ENCODE measurements around the gene GP1BA. TPM values are rescaled to one million over a fixed set of nuclear protein-coding genes. Genes with fewer than 3 reads are reported as not detected.
"Not testable (repeated sequence)": the region's sequence is repeated elsewhere in the genome, so short reads cannot be mapped to it uniquely, and the experiment has no call there.

Gene GP1BA
- total RNA-seq, 4 donors from 2014 or later: not detected

DNA sequence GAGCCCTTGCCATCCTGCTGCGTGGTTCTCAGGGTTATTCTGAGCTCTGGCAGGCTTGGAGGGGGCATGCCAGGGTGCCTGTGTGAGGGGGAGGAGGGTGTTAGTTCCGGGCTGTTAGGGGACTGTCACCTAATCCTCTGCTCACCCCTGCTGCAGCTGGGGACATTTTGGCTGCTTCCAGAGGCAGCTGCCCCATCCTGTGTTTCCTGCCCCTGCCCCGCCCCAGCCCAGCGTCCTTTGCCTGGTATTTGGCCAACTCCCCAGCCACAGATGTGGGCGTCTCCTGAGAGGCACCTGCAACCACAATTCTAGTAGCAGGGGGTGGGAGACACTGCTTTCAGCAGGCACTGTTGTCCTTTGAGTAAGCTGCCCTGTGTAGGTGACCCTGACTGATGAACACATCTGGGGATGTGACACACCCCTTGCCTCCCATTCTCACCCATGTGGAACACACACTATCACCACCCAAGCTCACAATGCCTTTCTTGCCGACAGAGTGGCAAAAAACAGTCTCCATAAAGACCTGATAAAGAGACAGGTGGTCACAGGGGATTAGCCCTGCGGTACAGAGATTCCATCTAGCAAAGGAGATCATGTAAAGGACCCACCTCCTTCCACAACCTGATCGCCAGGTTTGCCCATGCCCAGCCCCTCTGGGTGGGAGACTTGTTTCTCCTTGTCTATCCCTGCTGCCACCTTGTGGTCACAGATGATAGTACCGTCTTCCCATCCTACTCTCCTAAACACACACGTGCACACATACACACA lies 28.8 kb upstream of the GP1BA start, which contains the start of gene CHRNE:
TSS of gene CHRNE (minus strand) at position 48 of the 768 bp plus-strand sequence. CDS start at position 13, 35 bp downstream.
- intact Hi-C loops (cut with DNase I; ENCODE audit: low total_unique reads) (no loop called here), in situ Hi-C loops (cut with MboI; ENCODE audit: low sequenced_read_pairs in 4 of 4) (no loop called here)
- no peak for TF ChIP-seq POLR2A (IDR thresholded peaks at IDR 0.05)
- TF ChIP-seq, protein P1, sequence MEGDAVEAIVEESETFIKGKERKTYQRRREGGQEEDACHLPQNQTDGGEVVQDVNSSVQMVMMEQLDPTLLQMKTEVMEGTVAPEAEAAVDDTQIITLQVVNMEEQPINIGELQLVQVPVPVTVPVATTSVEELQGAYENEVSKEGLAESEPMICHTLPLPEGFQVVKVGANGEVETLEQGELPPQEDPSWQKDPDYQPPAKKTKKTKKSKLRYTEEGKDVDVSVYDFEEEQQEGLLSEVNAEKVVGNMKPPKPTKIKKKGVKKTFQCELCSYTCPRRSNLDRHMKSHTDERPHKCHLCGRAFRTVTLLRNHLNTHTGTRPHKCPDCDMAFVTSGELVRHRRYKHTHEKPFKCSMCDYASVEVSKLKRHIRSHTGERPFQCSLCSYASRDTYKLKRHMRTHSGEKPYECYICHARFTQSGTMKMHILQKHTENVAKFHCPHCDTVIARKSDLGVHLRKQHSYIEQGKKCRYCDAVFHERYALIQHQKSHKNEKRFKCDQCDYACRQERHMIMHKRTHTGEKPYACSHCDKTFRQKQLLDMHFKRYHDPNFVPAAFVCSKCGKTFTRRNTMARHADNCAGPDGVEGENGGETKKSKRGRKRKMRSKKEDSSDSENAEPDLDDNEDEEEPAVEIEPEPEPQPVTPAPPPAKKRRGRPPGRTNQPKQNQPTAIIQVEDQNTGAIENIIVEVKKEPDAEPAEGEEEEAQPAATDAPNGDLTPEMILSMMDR (IDR thresholded peaks at IDR 0.05 in 4 of 5, conservative IDR thresholded peaks at IDR 0.05 in 1 of 5): peak; percentile 58 to 82 (median 74)
- Histone ChIP-seq H3K27ac (peak within 1 kb of the TSS; percentile 37 to 59 (median 50)), H3K9me3 (no peaks in the 10 kb centered on the region), H3K36me3 (no peaks in the 10 kb centered on the region), H3K27me3 (peaks cover 0 to 18% (median 4%) of the 10 kb centered on the region in 3 donors), H3K4me3 (no peak within 1 kb of the TSS), H3K4me1 (peaks cover 0 to 23% of the 10 kb centered on the region in 2 donors)
- DNase-seq: peak; percentile 53 to 73
- ATAC-seq: peak; percentile 61 to 79

DNA sequence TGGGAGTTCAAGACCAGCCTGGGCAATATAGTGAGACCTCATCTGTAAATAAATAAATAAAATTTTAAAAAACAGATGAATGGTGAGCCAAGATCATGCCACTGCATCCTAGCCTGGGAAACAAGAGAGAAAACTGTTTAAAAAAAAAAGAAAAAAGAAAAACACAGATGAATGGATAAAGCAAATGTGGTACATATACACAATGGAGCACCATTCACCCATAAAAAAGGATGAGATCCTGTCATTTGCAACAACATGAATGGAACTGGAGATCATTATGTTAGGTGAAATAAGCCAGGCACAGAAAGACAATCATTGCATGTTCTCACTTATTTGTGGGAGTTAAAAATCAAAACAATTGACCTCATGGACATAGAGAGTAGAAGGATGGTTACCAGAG lies 25.4 kb upstream of the GP1BA start:
- intact Hi-C loops (cut with DNase I; ENCODE audit: low total_unique reads); H3K27me3 ChIP-seq; H3K9me3 ChIP-seq; H3K4me3 ChIP-seq; in situ Hi-C loops (cut with MboI; ENCODE audit: low sequenced_read_pairs in 4 of 4); DNase-seq; H3K27ac ChIP-seq; H3K36me3 ChIP-seq; ATAC-seq: not testable (repeated sequence)
- H3K4me1 ChIP-seq: peaks cover 13 to 24% of the 10 kb centered on the region in 2 donors

DNA sequence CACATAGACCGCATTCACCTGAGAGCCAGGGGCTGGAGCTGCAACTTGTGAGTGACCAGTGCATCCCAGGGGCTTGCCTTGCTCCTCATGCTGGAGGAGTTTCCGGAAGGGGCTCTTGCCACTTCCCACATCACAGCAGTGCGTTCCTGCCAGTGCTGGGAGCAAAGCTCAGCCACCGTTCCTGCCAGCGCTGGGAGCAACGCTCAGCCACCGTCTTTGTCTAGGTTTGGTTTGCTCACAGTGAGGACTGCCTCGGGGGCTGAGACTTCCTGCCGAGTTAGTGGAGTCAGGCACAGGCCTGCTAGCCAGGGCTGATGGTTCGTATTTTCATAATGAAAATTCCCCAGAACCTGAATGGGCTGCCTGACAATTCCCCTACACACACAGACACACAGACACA lies 23.8 kb upstream of the GP1BA start:
- H3K27me3 ChIP-seq: no peaks in the 10 kb centered on the region
- DNase-seq (no peak), ATAC-seq (no peak)
- H3K36me3 ChIP-seq: no peaks in the 10 kb centered on the region
- H3K4me1 ChIP-seq: peaks cover 13 to 14% of the 10 kb centered on the region in 2 donors
- TF ChIP-seq POLR2A (IDR thresholded peaks at IDR 0.05): no peak
- TF ChIP-seq, protein P1 (IDR thresholded peaks at IDR 0.05 in 4 of 5, conservative IDR thresholded peaks at IDR 0.05 in 1 of 5): no peak
- in situ Hi-C loops (cut with MboI; ENCODE audit: low sequenced_read_pairs in 4 of 4) (no loop called here), intact Hi-C loops (cut with DNase I; ENCODE audit: low total_unique reads) (loop anchor here (2.0 kb wide), 1 partner anchor 30 kb away; no protein-coding TSS in a partner anchor)
- H3K4me3 ChIP-seq: no peak overlapping the region
- no peaks in the 10 kb centered on the region for H3K9me3 ChIP-seq
- peak overlapping the region; percentile 50 to 77 (median 76) for H3K27ac ChIP-seq

DNA sequence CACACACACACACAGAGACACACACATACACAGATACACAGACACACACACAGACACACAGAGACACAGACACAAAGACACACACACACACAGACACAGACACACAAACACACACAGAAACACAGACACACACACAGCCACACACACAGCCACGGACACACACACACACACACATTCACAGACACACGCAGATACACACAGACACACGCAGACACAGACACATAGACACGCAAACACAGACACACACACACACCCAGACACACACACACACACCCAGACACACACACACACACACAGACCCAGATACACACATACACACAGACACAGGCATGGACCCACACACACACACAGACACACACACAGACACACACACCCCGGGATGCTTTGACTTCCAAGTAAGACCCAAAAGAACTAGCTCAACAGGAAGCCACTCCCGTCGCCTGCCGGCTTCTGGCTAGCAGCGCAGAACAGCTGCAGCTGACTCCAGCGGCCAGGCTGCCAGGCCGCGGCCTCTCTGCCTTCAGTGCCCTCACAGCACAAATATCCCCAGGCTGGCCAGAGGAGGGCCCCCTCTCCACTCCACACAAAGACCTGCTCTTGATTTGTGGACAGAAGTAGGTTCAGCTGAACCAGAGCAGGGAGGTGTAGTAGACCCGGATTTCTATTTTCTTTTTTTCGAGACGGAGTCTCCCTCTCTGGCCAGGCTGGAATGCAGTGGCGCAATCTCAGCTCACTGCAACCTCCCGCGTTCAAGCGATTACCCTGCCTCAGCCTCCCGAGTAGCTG lies 23.2 kb upstream of the GP1BA start:
- peak; percentile 86 to 96 for DNase-seq
- ATAC-seq: peak; percentile 98 to 99
- intact Hi-C loops (cut with DNase I; ENCODE audit: low total_unique reads): loop anchor here (1.0 to 2.0 kb wide), 3 partner anchors 30 to 153 kb away; partner anchors contain the start of gene CAMTA2
- Histone ChIP-seq H3K27ac (peak overlapping the region; percentile 50 to 77 (median 76)), H3K36me3 (no peaks in the 10 kb centered on the region), H3K4me1 (peaks cover 12 to 13% of the 10 kb centered on the region in 2 donors), H3K9me3 (no peaks in the 10 kb centered on the region), H3K27me3 (no peaks in the 10 kb centered on the region), H3K4me3 (no peak overlapping the region)
- in situ Hi-C loops (cut with MboI; ENCODE audit: low sequenced_read_pairs in 4 of 4): no loop called here
- TF ChIP-seq, protein P1 (IDR thresholded peaks at IDR 0.05 in 4 of 5, conservative IDR thresholded peaks at IDR 0.05 in 1 of 5): peak; percentile 90 to 96 (median 91)
- TF ChIP-seq POLR2A (IDR thresholded peaks at IDR 0.05): no peak

DNA sequence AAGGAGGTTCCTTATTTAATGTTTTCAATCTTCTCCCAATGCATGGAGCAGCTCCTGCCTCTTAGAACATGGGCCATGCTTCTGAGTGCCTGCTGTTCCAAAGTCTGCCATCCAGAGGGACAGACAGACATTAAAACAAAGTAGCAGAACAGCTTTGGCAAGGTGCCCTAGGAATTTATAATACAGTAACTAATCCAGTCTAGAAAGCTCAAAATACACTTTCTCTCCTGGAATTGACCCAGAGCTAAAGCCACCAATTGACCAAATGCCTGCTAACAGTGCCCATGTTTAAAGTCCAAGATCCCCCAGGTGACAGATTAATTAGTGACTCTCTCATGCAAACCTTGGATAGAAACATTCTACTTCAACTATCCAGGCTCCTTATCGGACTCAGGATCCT lies 18.1 kb upstream of the GP1BA start:
- peaks cover 4 to 6% of the 10 kb centered on the region in 2 donors for H3K4me1 ChIP-seq
- H3K36me3 ChIP-seq: no peaks in the 10 kb centered on the region
- H3K4me3 ChIP-seq: no peak overlapping the region
- H3K27me3 ChIP-seq: no peaks in the 10 kb centered on the region
- H3K27ac ChIP-seq: no peak overlapping the region
- H3K9me3 ChIP-seq: no peaks in the 10 kb centered on the region
- ATAC-seq (no peak), DNase-seq (no peak)
- no peak for TF ChIP-seq POLR2A (IDR thresholded peaks at IDR 0.05)
- TF ChIP-seq, protein P1 (IDR thresholded peaks at IDR 0.05 in 4 of 5, conservative IDR thresholded peaks at IDR 0.05 in 1 of 5): no peak
- intact Hi-C loops (cut with DNase I; ENCODE audit: low total_unique reads): no loop called here
- in situ Hi-C loops (cut with MboI; ENCODE audit: low sequenced_read_pairs in 4 of 4): loop anchor here (5.0 to 10.0 kb wide), 4 partner anchors 71 to 151 kb away; partner anchors contain the start of gene CAMTA2 (in 4 of the 4)

DNA sequence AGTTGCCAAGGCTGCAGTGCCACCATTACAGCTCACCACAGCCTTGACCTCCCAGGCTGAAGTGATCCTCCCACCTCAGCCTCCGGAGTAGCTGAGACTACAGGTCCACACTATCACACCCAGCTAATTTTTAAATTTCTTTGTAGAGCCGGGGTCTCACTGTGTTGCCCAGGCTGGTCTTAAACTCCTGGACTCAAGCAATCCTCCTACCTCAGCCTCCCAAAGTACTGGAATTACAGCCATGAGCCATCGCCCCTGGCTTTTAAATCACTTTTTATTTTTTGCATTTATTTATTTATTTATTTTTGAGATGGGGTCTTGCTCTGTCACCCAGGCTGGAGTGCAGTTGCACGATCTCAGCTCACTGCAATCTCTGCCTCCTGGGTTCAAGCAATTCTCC lies 17.5 kb upstream of the GP1BA start:
- in situ Hi-C loops (cut with MboI; ENCODE audit: low sequenced_read_pairs in 4 of 4): loop anchor here (5.0 to 10.0 kb wide), 4 partner anchors 70 to 150 kb away; partner anchors contain the start of gene CAMTA2 (in 4 of the 4)
- DNase-seq; H3K9me3 ChIP-seq; H3K4me1 ChIP-seq; H3K36me3 ChIP-seq; H3K27ac ChIP-seq; H3K4me3 ChIP-seq; ATAC-seq; intact Hi-C loops (cut with DNase I; ENCODE audit: low total_unique reads); H3K27me3 ChIP-seq: not testable (repeated sequence)
